Measurements from ENCODE around the gene ARL4A. TPM values are rescaled to one million over a fixed set of nuclear protein-coding genes. Genes with fewer than 3 reads are reported as not detected.
A peak's percentile ranks its signal among the peaks of the same experiment; 100 is the strongest.

Gene ARL4A
- total and polyA plus RNA-seq, 9 of the 15 experiments (the other 6 are each of a cell fraction or from before 2014, with no cell fraction given) = 118 to 688 (median 172) TPM

- TF ChIP-seq BRD4 (IDR thresholded peaks at IDR 0.05) = 0 out of 2 replicates have a peak, but pooled peaks have one; percentile 66
- peak; percentile 6 for TF ChIP-seq PRDM10 (IDR thresholded peaks at IDR 0.05; ENCODE audit: partially characterized antibody)
- no peak for TF ChIP-seq NFIC (IDR thresholded peaks at IDR 0.05)
- no peak for TF ChIP-seq BRF2 (IDR thresholded peaks at IDR 0.05; ENCODE audit: borderline replicate concordance, insufficient read depth, insufficient read length)
- no peak for TF ChIP-seq CBX8 (IDR thresholded peaks at IDR 0.05; ENCODE audit: borderline replicate concordance, extremely low read depth, low read depth, low read length, poor library complexity, severe bottlenecking)
- peak; percentile 26 for TF ChIP-seq RFX1 (IDR thresholded peaks at IDR 0.05)
- peak; percentile 90 to 95 for TF ChIP-seq FOXK2 (conservative IDR thresholded peaks at IDR 0.05 in 1 of 2, IDR thresholded peaks at IDR 0.05 in 1 of 2; ENCODE audit: low read depth in 2 of 2)
- TF ChIP-seq GTF2E2 (tag; IDR thresholded peaks at IDR 0.05) = peak; percentile 10; the same call in 1 of the 2 replicates
- peak; percentile 40; the same call in 1 of the 2 replicates for TF ChIP-seq DEAF1 (CRISPR knock-in tag; IDR thresholded peaks at IDR 0.05)
- no peak for TF ChIP-seq HDAC2 (IDR thresholded peaks at IDR 0.05)
- TF ChIP-seq C11orf30 (IDR thresholded peaks at IDR 0.05; ENCODE audit: low read depth) = peak; percentile 97
- TF ChIP-seq ZNF592 (IDR thresholded peaks at IDR 0.05) = peak; percentile 69
- no peak for TF ChIP-seq ZKSCAN1 (IDR thresholded peaks at IDR 0.05; ENCODE audit: low read depth, low read length)
- peak; percentile 13; the same call in 1 of the 2 replicates for TF ChIP-seq RNF2 (IDR thresholded peaks at IDR 0.05)
- peak; percentile 28; the same call in 1 of the 2 replicates for TF ChIP-seq HMBOX1 (IDR thresholded peaks at IDR 0.05)
- TF ChIP-seq RBBP5 (IDR thresholded peaks at IDR 0.05; ENCODE audit: borderline replicate concordance, insufficient read depth, low read length, poor library complexity, severe bottlenecking) = no peak
- no peak for TF ChIP-seq ZEB2 (IDR thresholded peaks at IDR 0.05)
These were observed 43.8 kb downstream of the ARL4A start (continued) for GRCh38 chr7:12731214-12731656.
